ENCODE data around the gene TST.

Gene TST

DNA sequence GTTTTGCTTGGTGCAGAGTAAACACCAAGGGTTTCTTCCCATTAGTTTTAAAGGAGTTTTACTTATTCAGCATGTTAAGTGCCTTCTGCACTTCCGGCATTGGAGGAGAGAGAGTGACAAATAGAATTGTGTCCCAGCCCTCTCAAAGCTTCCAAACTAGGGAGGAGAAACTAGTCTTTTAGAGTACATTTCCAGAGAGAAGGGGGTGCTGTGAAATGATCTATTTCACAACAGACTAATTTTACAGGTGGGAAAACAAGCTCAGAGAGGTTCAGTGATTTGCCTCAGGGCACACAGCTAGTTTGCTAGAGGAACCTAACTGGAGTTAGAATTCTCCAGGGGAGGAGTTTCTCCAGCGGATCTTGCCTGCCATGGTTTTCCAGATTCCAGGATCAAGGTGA, 12.9 kb upstream of the TST start:
- no peaks in the 10 kb centered on the region; the same call in 1 of the 2 replicates for H3K36me3 ChIP-seq (ENCODE audit: control insufficient read depth, insufficient read depth, low read length)
- H3K27me3 ChIP-seq (replicated peaks; ENCODE audit: control insufficient read depth, insufficient read depth, low read length): no peaks in the 10 kb centered on the region
- no peak for DNase-seq (ENCODE audit: extremely low read depth, insufficient read length)
- TF ChIP-seq, protein P1, sequence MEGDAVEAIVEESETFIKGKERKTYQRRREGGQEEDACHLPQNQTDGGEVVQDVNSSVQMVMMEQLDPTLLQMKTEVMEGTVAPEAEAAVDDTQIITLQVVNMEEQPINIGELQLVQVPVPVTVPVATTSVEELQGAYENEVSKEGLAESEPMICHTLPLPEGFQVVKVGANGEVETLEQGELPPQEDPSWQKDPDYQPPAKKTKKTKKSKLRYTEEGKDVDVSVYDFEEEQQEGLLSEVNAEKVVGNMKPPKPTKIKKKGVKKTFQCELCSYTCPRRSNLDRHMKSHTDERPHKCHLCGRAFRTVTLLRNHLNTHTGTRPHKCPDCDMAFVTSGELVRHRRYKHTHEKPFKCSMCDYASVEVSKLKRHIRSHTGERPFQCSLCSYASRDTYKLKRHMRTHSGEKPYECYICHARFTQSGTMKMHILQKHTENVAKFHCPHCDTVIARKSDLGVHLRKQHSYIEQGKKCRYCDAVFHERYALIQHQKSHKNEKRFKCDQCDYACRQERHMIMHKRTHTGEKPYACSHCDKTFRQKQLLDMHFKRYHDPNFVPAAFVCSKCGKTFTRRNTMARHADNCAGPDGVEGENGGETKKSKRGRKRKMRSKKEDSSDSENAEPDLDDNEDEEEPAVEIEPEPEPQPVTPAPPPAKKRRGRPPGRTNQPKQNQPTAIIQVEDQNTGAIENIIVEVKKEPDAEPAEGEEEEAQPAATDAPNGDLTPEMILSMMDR (IDR thresholded peaks at IDR 0.05; ENCODE audit: insufficient read depth, low read length, poor library complexity, severe bottlenecking): no peak
- no peak overlapping the region for H3K4me3 ChIP-seq (replicated peaks; ENCODE audit: low read depth, low read length)

DNA sequence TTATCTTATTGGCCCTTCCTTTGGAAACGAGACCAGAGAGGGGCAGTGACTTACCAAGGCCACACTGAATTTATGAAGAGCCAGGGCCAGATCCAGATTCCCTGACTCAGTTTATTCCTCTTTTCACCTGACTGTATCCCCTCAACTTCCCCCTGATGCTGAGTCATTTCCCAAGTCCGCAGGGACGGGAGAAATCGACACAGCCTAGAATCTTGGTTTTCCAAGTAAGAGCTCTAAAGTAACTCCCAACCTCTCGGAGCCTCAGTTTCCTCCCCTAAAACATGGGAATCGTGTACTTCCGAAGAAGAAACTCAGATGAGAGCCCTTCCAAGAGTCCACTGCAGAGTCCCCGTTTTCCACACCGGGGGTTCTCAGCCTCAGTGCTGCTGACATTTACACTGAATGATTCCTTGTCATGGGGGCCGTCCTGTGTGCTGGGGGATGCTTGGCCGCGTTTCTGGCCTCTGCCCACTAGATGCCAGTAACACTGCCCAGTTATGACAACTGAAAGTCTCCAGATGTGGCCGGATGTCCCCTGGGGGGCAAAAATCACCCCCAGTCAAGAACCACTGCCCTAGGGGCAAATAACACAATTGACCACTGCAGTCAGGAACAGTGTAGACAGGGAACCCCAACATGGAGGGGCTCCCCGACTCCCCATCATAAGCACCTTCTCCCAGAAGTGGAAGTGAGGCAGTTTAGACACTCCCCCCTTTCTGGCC, 11.5 kb upstream of the TST start:
- DNase-seq (ENCODE audit: extremely low read depth, insufficient read length): no peak
- TF ChIP-seq, protein P1 (IDR thresholded peaks at IDR 0.05; ENCODE audit: insufficient read depth, low read length, poor library complexity, severe bottlenecking): peak; percentile 25
- H3K36me3 ChIP-seq (ENCODE audit: control insufficient read depth, insufficient read depth, low read length): no peaks in the 10 kb centered on the region; the same call in none of the 2 replicates
- no peak overlapping the region for H3K4me3 ChIP-seq (replicated peaks; ENCODE audit: low read depth, low read length)
- no peaks in the 10 kb centered on the region for H3K27me3 ChIP-seq (replicated peaks; ENCODE audit: control insufficient read depth, insufficient read depth, low read length)

DNA sequence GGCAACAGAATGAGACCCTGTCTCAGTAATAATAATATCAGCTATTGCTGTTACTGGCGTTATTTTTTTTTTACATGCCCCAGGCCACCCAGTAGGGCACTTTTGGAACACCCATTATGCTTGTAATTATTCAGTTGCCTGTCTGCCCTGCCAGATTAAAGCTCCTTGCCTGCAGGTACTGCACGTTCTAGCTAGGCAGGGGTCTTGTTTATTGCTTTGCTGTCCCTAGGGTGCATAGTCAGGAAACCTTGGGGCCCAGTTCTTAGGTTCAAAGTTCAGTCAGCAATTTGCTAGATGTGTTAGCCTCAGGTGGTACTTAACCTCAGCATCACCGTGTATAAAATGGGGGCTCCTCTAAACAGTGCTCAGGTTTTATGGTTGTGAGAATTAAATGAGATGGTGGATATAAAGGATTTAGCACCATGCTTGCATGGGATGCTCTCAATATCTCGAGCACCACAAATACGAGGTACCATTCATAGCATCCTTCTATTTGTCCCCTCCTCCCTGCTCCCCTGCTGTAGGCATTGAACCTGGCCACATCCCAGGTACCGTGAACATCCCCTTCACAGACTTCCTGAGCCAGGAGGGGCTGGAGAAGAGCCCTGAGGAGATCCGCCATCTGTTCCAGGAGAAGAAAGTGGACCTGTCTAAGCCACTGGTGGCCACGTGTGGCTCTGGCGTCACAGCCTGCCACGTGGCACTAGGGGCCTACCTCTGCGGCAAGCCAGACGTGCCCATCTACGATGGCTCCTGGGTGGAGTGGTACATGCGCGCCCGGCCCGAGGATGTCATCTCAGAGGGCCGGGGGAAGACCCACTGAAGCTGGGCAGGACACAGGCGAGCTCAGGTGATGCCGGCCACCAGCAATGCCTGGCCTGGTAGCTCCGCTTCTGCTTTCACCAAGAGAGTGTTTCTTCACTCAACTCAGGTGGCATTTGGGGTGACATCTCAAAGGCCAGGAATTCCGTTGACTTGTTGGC, 9.7 kb upstream of the TST start:
- H3K27me3 ChIP-seq (replicated peaks; ENCODE audit: control insufficient read depth, insufficient read depth, low read length): no peaks in the 10 kb centered on the region
- TF ChIP-seq, protein P1 (IDR thresholded peaks at IDR 0.05; ENCODE audit: insufficient read depth, low read length, poor library complexity, severe bottlenecking): no peak
- no peak overlapping the region for H3K4me3 ChIP-seq (replicated peaks; ENCODE audit: low read depth, low read length)
- no peak for DNase-seq (ENCODE audit: extremely low read depth, insufficient read length)
- H3K36me3 ChIP-seq (ENCODE audit: control insufficient read depth, insufficient read depth, low read length): no peaks in the 10 kb centered on the region; the same call in none of the 2 replicates

- TF ChIP-seq, protein P1 (IDR thresholded peaks at IDR 0.05; ENCODE audit: insufficient read depth, low read length, poor library complexity, severe bottlenecking): no peak
- DNase-seq (ENCODE audit: extremely low read depth, insufficient read length): no peak
- no peak overlapping the region for H3K4me3 ChIP-seq (replicated peaks; ENCODE audit: low read depth, low read length)
- no peaks in the 10 kb centered on the region for H3K27me3 ChIP-seq (replicated peaks; ENCODE audit: control insufficient read depth, insufficient read depth, low read length)
- H3K36me3 ChIP-seq (ENCODE audit: control insufficient read depth, insufficient read depth, low read length): no peaks in the 10 kb centered on the region; the same call in none of the 2 replicates
Measured at GRCh38 chr22:37027556-37027955, 8.3 kb upstream of the TST start.

DNA sequence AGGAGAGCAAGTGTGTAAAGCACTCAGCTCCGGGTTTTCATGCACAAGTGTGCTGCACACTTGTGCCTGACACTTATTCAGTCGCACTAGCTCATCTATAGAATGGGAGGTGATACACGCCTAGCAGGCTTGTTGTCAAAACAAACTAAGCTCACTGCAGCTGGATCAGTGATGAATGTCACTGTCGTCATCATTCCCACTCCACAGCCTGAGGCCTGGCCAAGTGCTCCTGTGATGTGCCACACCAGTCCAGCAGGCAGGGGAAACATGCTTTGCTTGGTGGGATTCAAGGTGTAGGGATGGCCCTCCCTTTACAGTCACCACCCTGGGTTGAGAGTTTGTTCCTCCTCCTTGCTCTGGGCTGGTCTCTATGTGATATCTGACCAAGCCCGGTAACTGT, 7.1 kb upstream of the TST start:
- Histone ChIP-seq H3K36me3 (ENCODE audit: control insufficient read depth, insufficient read depth, low read length) (no peaks in the 10 kb centered on the region; the same call in none of the 2 replicates), H3K4me3 (replicated peaks; ENCODE audit: low read depth, low read length) (no peak overlapping the region), H3K27me3 (replicated peaks; ENCODE audit: control insufficient read depth, insufficient read depth, low read length) (no peaks in the 10 kb centered on the region)
- TF ChIP-seq, protein P1 (IDR thresholded peaks at IDR 0.05; ENCODE audit: insufficient read depth, low read length, poor library complexity, severe bottlenecking): no peak
- DNase-seq (ENCODE audit: extremely low read depth, insufficient read length): no peak
